HG03066 (cell line): ENCODE measurements around the gene LGALS9C.
"Not testable (repeated sequence)": the region's sequence is repeated elsewhere in the genome, so short reads cannot be mapped to it uniquely, and the experiment has no call there.

Experiments
- ATAC-seq: cut with Tn5 transposase; IDR thresholded peaks from one replicate; pipeline ENCODE4 v1.9.1; 2021; ENCODE audit warnings: low read depth; ENCODE audit not compliant: unreplicated experiment

Gene LGALS9C

DNA sequence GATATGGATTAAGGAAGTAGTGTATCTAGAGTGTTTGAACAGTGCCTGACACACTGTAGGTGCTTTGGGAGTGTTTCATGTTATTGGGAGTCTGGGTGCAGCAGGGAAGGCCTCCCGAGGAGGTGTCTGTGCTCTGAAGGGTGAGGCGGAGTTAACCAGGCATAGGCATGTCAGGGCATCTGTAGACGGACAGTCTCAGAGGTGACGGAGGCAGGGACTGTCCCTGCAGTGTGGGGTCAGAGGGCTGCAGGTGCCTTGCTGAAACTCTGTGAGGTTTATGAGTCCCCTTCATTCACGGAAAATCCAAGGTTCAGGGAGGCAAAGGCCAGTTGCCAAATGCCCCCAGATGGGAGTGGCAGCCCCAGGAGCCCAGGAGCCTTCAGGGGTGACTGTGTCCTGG lies 778 bp downstream of the LGALS9C start:
- ATAC-seq: not testable (repeated sequence)

DNA sequence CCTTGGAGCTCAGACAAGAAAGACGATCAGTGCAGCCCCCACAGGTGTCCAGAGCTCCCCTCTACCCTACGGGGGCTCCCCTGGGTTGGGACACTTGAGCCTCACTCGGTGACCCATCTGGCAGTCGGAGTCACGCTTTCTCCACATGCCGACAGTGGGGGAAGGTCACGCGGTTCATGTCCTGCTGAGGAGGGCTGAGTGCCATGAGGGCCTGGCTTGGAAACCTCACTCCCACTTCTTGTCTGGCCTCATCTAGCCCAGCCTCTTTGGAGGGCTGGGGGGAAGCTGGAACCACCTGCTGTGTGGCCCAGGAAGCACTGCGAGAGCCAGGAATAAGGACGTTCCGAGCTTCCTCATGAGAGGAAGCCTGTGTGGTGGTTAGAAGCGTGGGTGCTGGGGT lies 1.8 kb downstream of the LGALS9C start:
- ATAC-seq: not testable (repeated sequence)

DNA sequence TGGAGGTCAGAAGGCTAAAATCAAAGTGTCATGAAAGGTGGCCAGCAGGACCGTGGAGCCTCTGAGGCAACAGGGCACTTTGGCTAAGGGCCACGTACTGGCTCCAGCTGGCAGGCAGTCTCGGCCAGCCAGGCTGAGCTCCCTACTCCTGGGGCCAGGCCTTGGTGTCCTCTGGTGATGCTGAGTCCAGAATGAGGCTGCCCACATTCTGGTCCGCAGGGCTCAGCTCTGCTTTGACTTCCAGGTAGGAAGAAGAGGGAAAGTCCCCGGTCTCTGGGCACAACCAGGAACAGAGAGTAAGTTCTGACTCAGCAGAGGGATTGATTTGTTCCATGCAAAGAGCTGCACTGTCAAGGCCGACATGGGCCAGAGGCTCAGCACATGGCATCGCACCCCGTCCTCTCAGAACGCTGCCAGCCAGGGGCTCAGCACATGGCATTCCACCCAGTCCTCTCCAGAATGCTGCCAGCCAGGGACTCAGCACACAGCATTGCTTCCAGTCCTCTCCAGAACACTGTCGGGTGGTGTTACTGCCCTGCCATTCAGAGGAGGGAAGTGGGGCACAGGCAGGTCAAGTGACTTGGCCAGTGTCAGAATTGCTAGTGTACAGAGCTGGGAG lies 2.5 kb downstream of the LGALS9C start:
- ATAC-seq: not testable (repeated sequence)

DNA sequence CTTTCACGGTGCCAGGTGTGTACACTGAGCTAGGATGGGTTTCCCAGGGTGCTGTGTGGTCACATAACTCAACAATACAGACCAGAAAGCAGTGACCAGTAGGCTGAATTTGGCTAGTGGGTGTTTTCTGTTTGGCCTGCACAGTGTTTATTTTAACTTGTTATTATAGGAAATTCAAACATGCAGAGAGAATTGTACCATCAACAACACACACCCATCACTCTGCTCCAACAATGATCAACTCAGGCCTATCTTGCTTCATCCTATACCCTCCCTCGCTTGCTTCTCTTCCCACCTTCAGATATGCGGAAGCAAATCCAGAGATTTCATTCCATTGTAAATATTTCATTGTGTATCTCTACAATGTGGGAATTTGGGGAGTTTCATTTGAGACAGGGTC lies 5.2 kb downstream of the LGALS9C start:
- ATAC-seq: not testable (repeated sequence)

DNA sequence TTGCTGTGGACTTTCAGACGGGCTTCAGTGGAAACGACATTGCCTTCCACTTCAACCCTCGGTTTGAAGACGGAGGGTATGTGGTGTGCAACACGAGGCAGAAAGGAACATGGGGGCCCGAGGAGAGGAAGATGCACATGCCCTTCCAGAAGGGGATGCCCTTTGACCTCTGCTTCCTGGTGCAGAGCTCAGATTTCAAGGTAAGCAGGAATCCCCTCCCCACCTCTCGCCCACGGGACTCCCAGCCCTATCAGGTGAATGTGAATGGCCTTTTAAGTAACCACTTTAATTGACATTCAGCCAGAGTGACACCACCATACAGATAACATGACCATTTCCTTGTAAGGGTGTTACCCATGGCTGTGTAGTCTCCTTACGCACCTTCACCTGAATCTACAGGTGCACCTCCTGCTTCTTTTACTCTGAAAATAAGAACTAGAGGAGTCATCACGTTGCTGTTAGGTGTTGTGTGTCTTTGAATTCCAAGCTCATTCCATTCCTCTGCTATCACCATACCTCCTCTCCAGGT lies 9.4 kb downstream of the LGALS9C start:
- ATAC-seq: not testable (repeated sequence)

DNA sequence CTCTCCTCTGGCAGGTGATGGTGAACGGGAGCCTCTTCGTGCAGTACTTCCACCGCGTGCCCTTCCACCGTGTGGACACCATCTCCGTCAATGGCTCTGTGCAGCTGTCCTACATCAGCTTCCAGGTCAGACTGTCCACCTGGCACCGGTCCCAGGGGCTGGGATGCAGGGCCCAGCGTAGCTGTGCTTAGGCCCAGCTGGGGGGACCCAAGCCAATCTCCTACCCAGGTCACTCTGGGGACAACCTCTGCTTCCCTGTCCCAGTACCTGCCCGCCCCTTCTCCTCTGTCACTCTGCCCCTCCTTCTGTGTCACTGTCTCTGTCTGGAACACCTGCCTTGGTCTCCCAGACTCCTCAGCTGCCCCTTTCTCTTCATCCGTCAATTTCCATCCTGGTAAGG lies 11.0 kb downstream of the LGALS9C start:
- ATAC-seq: not testable (repeated sequence)

DNA sequence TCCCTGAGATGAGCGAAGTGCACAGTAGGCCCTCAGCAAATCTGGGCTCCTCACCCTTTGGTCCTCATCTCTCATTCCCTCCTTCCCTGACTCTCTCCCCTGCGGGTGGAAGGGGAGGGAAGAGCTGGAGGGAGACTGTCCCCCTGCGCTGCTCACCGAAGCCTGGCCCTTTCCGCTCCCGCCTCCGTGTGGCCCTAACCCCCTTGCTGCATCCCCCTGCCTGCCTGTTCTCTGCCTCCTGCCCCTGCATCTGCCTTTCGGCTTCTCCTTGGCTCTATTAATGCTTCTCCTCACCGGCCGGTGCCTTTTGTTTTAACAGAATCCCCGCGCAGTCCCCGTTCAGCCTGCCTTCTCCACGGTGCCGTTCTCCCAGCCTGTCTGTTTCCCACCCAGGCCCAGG lies 12.0 kb downstream of the LGALS9C start:
- ATAC-seq: not testable (repeated sequence)

DNA sequence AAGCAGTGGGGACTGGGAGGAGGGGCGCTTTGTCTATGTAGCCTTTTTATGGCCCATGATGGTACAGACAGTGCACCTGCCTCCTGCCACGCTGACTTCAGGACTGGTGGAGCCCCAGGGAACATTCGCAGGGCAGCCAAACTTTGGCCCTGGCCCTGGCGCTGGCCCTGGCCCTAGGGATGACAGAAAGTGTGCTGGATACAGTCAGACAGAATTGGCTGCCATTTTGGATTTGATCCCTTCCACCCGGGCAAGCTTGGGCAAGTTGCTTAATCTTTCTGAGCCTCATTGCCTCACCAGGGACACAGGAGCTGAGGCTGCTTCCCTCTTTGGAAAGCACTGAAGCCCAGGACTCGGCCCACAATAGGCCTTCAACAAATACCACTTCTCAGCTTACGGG lies 13.4 kb downstream of the LGALS9C start:
- not testable (repeated sequence) for ATAC-seq

DNA sequence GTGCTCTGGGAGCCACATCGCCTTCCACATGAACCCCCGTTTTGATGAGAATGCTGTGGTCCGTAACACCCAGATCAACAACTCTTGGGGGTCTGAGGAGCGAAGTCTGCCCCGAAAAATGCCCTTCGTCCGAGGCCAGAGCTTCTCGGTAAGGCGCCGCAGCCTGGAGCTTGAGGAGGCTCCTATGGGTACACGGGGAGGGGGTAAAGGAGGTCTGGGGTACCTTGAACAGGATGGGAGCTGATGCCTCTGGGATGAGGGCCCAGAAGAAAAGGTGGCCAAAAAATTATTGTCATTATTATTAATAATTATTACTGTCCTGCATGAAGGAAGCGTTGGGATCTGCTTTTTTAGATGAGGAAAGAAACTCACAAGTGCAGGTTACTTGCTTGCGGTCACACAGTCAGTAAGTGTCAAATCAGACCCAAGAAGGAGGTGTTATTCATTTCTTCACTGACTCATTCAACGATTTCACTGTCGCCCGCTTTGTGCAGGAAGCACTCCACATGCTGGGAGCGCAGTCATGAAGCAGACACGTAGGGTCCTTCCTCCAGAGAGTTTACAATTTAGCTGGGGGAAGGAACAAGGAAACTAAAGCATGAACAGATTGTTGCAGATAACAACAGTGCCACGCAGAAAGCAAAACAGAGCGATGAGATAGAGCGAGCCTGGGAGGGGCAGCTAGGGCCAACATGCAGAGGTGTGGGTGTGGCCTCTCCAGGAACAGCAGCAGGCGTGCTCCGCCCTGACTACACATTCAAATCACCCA lies 16.3 kb downstream of the LGALS9C start:
- not testable (repeated sequence) for ATAC-seq

DNA sequence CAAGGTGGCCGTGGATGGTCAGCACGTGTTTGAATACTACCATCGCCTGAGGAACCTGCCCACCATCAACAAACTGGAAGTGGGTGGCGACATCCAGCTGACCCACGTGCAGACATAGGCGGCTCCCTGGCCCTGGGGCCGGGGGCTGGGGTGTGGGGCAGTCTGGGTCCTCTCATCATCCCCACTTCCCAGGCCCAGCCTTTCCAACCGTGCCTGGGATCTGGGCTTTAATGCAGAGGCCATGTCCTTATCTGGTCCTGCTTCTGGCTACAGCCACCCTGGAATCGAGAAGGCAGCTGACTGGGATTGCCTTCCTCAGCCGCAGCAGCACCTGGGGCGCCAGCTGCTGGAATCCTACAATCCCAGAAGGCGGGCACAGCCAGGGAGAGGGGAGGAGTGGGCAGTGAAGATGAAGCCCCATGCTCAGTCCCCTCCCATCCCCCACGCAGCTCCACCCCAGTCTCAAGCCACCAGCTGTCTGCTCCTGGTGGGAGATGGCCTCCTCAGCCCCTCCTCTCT lies 17.7 kb downstream of the LGALS9C start:
- ATAC-seq: not testable (repeated sequence)

DNA sequence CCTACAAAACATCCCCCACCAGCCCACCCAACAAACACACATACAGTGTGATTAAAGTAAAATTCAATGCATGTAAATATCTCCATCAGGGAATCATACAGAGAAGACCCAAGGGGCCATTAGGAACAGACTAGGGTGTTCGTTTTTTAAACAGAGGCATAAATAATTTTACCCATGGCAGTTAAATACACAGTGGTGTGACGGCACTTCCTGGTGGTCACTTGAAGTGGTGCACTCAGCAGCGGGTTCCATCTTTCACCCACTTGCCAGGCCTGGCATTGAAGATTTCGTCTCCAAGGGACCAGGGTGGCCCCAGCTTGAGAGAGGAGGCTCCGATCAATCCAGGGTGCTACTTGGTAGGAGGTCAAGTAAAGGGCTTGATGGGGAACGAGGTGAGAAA lies 20.5 kb downstream of the LGALS9C start:
- not testable (repeated sequence) for ATAC-seq

DNA sequence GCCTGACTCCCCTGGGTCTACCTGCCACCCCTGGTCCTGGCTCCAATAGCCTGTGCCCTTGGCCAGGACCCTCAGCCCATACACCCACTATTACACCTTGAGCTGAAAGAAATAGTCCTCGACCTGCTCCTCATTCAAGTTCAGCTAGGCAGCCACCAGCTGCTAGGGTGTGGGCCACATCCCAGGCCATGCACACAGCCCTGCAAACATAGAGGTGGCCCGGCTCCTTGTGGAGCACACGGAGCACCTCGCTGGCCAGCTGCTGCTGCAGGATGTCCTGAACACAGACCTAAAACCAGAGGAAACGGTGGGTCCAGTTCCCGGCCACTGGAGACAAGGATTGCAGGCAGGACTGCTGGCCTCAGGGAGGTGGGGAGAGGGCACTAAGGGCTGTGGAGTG lies 22.5 kb downstream of the LGALS9C start:
- not testable (repeated sequence) for ATAC-seq

DNA sequence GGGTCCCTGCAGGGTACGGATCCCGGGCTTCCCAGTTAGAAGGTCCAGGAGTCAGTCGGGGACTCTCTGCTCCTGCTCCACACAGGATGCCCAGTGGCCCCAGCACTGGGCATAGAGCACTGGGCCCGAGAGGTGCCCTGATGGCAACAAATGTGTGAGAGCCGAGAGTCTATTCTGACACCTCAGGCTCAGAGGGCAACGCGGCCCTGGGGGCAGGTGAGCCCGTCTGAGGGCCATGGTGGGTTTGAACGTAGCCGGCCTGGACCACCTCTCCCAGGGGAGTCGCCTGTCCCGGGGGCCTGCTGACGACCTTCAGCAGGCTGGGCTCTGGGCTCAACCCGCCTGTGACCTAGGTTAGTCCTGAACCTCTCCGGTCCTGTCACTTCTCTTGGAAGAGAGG lies 23.2 kb downstream of the LGALS9C start:
- not testable (repeated sequence) for ATAC-seq

DNA sequence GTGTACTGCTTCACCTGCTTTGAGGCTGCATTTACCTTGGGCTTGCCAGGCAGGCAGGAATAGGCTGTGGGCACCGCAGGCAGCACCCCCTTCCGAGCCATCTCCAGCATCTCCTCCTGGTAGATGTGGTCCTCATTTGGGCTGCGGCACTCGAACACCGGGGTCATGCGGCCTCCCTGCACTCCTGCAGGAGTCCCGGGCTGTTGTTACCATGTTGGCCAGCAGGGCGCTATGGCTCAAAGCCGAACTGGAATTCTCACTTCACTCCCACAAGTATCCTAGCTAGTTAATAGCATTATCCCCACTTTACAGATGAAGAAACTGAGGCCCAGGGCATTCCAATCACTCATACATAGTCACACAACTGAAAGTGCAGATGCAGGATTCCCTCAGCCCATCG lies 23.7 kb downstream of the LGALS9C start:
- ATAC-seq: not testable (repeated sequence)

DNA sequence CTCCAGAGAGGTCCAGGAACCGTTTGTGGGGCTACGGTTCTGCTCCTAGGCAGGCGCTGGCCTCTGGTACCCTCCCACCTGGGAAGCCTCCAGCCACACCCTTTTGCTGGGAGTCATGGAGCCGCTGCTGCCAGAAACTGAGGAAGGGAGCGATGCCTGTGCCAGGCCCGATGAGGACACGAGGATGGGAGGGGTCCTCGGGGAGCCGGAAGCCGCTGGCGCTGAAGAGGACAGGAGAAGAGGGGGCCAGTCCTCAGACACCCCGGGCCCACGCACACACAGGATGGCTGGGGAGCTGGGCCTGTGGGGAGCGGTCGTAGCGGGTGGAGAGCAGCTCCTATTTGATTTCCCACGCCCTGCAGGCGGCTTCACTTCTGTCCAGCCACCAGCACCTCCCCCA lies 24.2 kb downstream of the LGALS9C start:
- ATAC-seq: not testable (repeated sequence)

DNA sequence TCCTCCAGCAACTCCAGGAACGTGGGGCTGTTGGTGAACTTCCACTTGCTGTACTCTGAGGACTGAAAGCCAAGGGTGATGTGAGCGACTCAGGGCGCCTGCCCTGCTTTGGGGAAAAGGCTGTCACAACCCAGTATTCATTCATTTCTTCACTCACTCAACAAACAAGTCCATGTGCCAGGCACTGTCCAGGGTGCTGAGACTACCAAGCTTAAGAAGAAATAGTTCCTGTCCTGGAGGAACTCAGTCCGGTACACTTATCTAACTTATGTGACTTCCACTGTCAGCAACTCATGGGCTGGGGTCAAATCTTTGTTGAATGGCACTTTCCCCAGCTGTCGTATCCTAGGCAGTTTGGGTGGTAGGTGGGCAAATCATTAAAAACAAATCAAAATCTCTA lies 26.6 kb downstream of the LGALS9C start:
- not testable (repeated sequence) for ATAC-seq

DNA sequence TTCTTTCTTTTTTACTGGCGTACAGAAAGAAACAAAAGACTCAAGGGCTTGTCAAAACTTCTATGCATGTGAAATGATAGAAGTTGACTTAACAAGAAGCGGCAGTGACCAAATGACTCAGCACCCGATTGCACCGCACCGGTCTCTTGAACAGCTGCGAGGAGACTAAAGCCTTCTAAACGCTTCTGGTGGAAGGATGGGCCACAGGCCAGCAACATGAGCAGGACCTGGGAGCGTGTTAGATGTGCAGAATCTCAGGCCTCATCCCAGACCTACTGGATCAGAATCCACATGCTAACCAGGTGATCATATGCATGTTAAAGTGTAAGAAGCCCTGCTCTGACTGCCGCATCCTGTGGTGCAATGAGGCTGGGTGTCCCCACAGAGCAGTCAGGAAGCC lies 31.1 kb downstream of the LGALS9C start:
- ATAC-seq: not testable (repeated sequence)

DNA sequence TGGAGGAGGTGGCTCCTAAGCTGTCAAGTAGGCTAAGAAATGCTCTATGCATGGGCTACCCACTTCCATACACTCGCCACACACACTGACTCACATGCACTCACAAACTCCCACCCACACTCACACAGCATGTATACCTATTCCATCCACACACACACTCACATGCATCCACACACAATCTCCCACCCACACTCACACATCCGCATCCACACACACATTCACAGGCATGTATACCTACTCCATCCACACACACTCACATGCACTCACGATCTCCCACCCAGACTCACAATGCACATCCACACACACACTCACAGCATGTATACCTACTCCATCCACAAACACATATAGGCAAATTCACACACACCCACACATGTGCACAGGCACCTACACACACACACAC lies 32.1 kb downstream of the LGALS9C start:
- ATAC-seq: not testable (repeated sequence)

DNA sequence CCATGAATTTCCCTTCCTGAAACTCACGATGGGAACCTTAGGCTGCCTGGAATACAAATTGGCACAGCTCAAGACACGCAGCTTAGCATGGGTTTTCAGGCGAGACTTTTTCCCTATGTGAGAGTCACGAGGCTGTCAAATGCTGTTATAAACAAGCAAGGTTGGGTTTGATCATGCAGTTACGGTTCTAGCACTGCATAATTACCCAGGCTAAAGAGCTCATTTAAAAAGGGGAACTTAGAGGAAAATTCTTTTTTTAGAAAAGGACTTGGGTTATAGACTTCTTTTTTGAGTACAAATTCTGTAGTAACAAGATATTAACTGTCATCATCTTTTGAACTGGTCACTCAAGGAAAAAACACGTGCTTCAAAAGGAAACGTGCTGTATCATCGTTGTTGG lies 44.5 kb downstream of the LGALS9C start:
- ATAC-seq: not testable (repeated sequence)

DNA sequence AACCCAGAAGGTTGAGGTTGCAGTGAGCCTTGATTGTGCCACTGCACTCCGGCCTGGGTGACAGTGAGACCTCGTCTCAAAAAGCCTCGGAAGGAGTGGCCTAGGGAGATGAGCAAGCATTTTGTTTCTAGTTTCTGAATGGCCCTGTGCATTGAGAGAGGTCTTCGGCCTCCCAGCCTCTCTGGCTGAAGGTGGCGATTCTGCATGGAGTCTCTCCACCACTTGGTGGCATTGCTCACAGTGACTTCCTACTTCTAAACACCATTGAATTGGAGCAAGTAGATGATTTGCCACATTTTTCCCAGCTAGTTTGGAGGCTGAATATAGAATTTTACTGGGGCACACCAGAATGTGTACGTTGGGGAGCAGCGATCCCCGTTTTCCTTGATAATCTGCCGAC lies 48.4 kb downstream of the LGALS9C start:
- ATAC-seq: not testable (repeated sequence)

DNA sequence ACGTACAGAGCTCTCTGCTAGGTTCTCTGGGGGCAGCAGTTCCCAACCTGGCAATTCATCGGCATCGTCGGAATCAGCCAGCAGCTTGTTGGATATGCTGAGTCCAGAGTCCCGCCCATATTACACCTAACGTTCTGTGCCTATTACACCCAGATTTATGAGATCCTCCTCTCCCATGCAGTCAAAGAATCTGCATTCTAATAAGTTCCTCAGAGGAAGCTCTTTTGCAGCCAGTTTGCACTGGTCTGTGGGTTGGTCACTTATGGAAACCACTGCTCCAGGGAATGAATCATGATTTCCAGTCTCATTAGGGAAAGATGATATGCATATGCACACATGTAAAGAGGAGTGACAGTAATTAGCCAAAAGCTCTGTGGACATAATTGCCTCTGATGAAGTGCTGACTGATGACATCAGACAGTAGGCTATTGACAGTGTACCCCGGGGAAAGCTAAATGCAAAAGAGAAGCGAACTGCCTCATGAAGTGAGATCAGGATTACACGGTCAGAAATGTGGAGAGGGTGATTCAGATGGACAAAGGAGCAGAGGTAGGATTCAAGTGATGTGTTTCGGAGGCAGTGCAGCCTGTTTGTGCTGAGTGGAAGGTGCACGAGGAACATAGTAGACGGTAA lies 49.7 kb downstream of the LGALS9C start:
- ATAC-seq: not testable (repeated sequence)
